GM12891 (cell line): ENCODE results near the gene IGF2R.

Source experiments
- PAX5 ChIP-seq: IDR thresholded peaks from 2 replicates; pipeline ENCODE4 v1.6.1; 2011; ENCODE audit warnings: low read length, moderate library complexity, mild to moderate bottlenecking; ENCODE audit not compliant: insufficient read depth, severe bottlenecking
- POLR2A ChIP-seq: IDR thresholded peaks from 2 replicates; pipeline ENCODE4 v1.6.1; 2011; ENCODE audit warnings: low read depth, low read length, control low read depth
- POLR2AphosphoS5 ChIP-seq: IDR thresholded peaks from 2 replicates; pipeline ENCODE4 v1.6.1; 2011; ENCODE audit warnings: low read depth, low read length, control low read depth
- POU2F2 ChIP-seq: IDR thresholded peaks from 2 replicates; pipeline ENCODE4 v1.6.1; 2011; ENCODE audit warnings: low read depth, mild to moderate bottlenecking, control low read depth, low read length, moderate library complexity
- SPI1 ChIP-seq: IDR thresholded peaks from 2 replicates; pipeline ENCODE4 v1.6.1; 2011; ENCODE audit warnings: low read depth, low read length, control low read depth
- TAF1 ChIP-seq: IDR thresholded peaks from 2 replicates; pipeline ENCODE4 v1.6.1; 2011; ENCODE audit warnings: low read depth, low read length, control low read depth

- TF ChIP-seq TAF1, result no peak
- no peak for TF ChIP-seq SPI1
- no peak for TF ChIP-seq POLR2AphosphoS5
- no peak for TF ChIP-seq POLR2A
- no peak for TF ChIP-seq POU2F2
- no peak for TF ChIP-seq PAX5
Measured at GRCh38 chr6:160132297-160132637, 163.4 kb downstream of the IGF2R start.
